Thoracic aorta endothelial cell (primary cell): ENCODE results near the gene PLAC9. TPM values are rescaled to one million over a fixed set of nuclear protein-coding genes. Genes with fewer than 3 reads are reported as not detected.

Experiments
- total RNA-seq: library from RNA; depleted of rRNA; stranded (reverse); fragments of >200 nt; gene quantifications from 2 replicates; pipeline ENCODE4 v1.2.3, GENCODE V29; 2012

Gene PLAC9
- total RNA-seq: 4.7 and 4.9 TPM in 2 replicates

GRCh38 chr10:80132299-80133139 lies at the start of gene PLAC9:
PLAC9 (plus strand) TSS chr10:80132730; CDS start chr10:80132763, 33 bp downstream.

Other genes with a start within 250 kb of the PLAC9 start
- not detected in 2 replicates for gene SFTPD, start 183.6 kb upstream of the PLAC9 start, total RNA-seq
- gene TMEM254, start 54.1 kb upstream of the PLAC9 start, total RNA-seq: 7.7 and 8.0 TPM in 2 replicates
- 61.2 and 86.4 TPM in 2 replicates for gene ANXA11, start 72.8 kb downstream of the PLAC9 start, total RNA-seq
- not detected in 2 replicates for gene MAT1A, start 156.9 kb downstream of the PLAC9 start, total RNA-seq
- not detected in 2 replicates for gene DYDC1, start 224.0 kb downstream of the PLAC9 start, total RNA-seq
- not detected in 2 replicates for gene DYDC2, start 224.1 kb downstream of the PLAC9 start, total RNA-seq